G401.6 (cell line): ENCODE data around the gene CELSR3.

Experiments used
- FAIRE-seq: peaks from 2 replicates; lab custom pipeline; 2012; peaks lifted over from hg19 to GRCh38; lab: Jason Lieb, UNC

Gene CELSR3

GRCh38 chr3:48633743-48634142 is 28.9 kb downstream of the CELSR3 start:
- no peak for FAIRE-seq

- no peak for FAIRE-seq
These were observed 29.4 kb downstream of the CELSR3 start for GRCh38 chr3:48633256-48633655.

- no peak for FAIRE-seq
These were observed 30.9 kb downstream of the CELSR3 start for GRCh38 chr3:48631516-48632448.

GRCh38 chr3:48630833-48631232 is 31.9 kb downstream of the CELSR3 start:
- no peak for FAIRE-seq

GRCh38 chr3:48630407-48630806 is 32.3 kb downstream of the CELSR3 start:
- FAIRE-seq: no peak

GRCh38 chr3:48629894-48630293 is 32.8 kb downstream of the CELSR3 start:
- no peak for FAIRE-seq

- no peak for FAIRE-seq
These were observed 34.2 kb downstream of the CELSR3 start for GRCh38 chr3:48628277-48629017.

- no peak for FAIRE-seq
These were observed 37.1 kb downstream of the CELSR3 start for GRCh38 chr3:48625600-48625999.

GRCh38 chr3:48624767-48625166 is 37.9 kb downstream of the CELSR3 start:
- FAIRE-seq: no peak

GRCh38 chr3:48623851-48624547 is 38.7 kb downstream of the CELSR3 start:
- no peak for FAIRE-seq

GRCh38 chr3:48621461-48621869 is 41.2 kb downstream of the CELSR3 start, which contains the start of gene TMEM89:
TSS of gene TMEM89 (minus strand) at chr3:48621769. CDS start at chr3:48621756, 13 bp downstream.
- FAIRE-seq: no peak

GRCh38 chr3:48619541-48620524 is 42.9 kb downstream of the CELSR3 start:
- FAIRE-seq: no peak

GRCh38 chr3:48617559-48617958 is 45.1 kb downstream of the CELSR3 start:
- no peak for FAIRE-seq

- FAIRE-seq: no peak
These were observed 48.6 kb downstream of the CELSR3 start for GRCh38 chr3:48614044-48614443.

GRCh38 chr3:48612309-48612708 is 50.4 kb downstream of the CELSR3 start:
- FAIRE-seq: no peak

- FAIRE-seq: peak; percentile 86
These were observed 53.3 kb downstream of the CELSR3 start, which contains the start of gene UQCRC1 for GRCh38 chr3:48609088-48610005. TSS of gene UQCRC1 (minus strand) at chr3:48609646. CDS start at chr3:48609620, 26 bp downstream.

- no peak for FAIRE-seq
These were observed 55.2 kb downstream of the CELSR3 start for GRCh38 chr3:48607519-48607918.

GRCh38 chr3:48601622-48601994 is 61.1 kb downstream of the CELSR3 start:
- FAIRE-seq: no peak

GRCh38 chr3:48600711-48601621 is 61.7 kb downstream of the CELSR3 start:
- FAIRE-seq: no peak
